Gastrocnemius medialis (tissue), 4 donors: Measurements from ENCODE around the gene LMX1A. TPM values are rescaled to one million over a fixed set of nuclear protein-coding genes. Genes with fewer than 3 reads are reported as not detected.

Source experiments
- ATAC-seq, 2 donors: fragments of 150-250 bp; one replicate each; pipeline ENCODE4 v1.9.1; 2016
- DNase-seq, 2 donors: peaks; one replicate each; pipeline ENCODE4 v3.0.0-alpha.2; 2019
- H3K27ac ChIP-seq, 4 donors: fragments of 200-600 bp; sonication (generic); 1 replicate in 1 of 4; 2 replicates in 3 of 4; pipeline ENCODE4 v1.5.1; 2016 to 2018; ENCODE audit warnings: mild to moderate bottlenecking in 2 of 4, moderate library complexity in 1 of 4
- H3K27me3 ChIP-seq, 3 donors: fragments of 200-600 bp; sonication (generic) in 2 of 3; 1 replicate in 1 of 3; 2 replicates in 2 of 3; pipeline versions ENCODE4 v1.5.1 to v1.6.0; 2016 to 2019; ENCODE audit warnings: mild to moderate bottlenecking in 1 of 3, moderate library complexity in 1 of 3
- H3K36me3 ChIP-seq, 2 donors: fragments of 200-600 bp; sonication (generic) in 1 of 2; one replicate each; pipeline ENCODE4 v1.5.1; 2017 to 2018
- H3K4me1 ChIP-seq, 2 donors: fragments of 200-600 bp; sonication (generic) in 1 of 2; one replicate each; pipeline ENCODE4 v1.5.1; 2016 to 2017; ENCODE audit warnings: mild to moderate bottlenecking in 2 of 2
- H3K4me3 ChIP-seq, 4 donors: fragments of 200-600 bp; sonication (generic) in 3 of 4; 1 replicate in 1 of 4; 2 replicates in 3 of 4; pipeline ENCODE4 v1.5.1; 2016 to 2019; ENCODE audit warnings: mild to moderate bottlenecking in 2 of 4
- H3K9me3 ChIP-seq, 3 donors: fragments of 200-600 bp; sonication (generic) in 2 of 3; 1 replicate in 1 of 3; 2 replicates in 2 of 3; pipeline ENCODE4 v1.5.1; 2016 to 2019
- POLR2A ChIP-seq, 2 donors: fragments of 450-650 bp; IDR thresholded peaks; one replicate each; pipeline ENCODE4 v1.6.1; 2017; ENCODE audit warnings: antibody characterized with exemption in 2 of 2, mild to moderate bottlenecking in 2 of 2, moderate library complexity in 2 of 2
- in situ Hi-C, 4 donors: fragments of 200-750 bp; cut with MboI; loops; one replicate each; pipeline versions ENCODE4 v1.15.0 to v1.8.0; 2017; ENCODE audit warnings: low sequenced_read_pairs in 4 of 4
- intact Hi-C: fragments of 100-400 bp; cut with DNase I; formaldehyde crosslinking; loops from one replicate; pipeline ENCODE4 v1.15.1; 2023; ENCODE audit warnings: low total_unique reads
- total RNA-seq, 4 donors: library from RNA; depleted of rRNA; stranded (reverse); fragments of >200 nt; gene quantifications; one replicate each; pipeline versions ENCODE4 v1.1.0 to v1.2.3, GENCODE V29; 2016
- TF ChIP-seq, protein P1 (sequence below), 5 experiments: fragments of 450-650 bp in 3 of 5; fragments of 200-600 bp in 2 of 5; sonication (generic) in 2 of 5; IDR thresholded peaks in 4 of 5; conservative IDR thresholded peaks in 1 of 5; 1 replicate in 4 of 5; 2 replicates in 1 of 5; pipeline ENCODE4 v1.5.1; 2016 to 2019; ENCODE audit warnings: antibody characterized with exemption in 5 of 5, mild to moderate bottlenecking in 3 of 5, moderate library complexity in 3 of 5

Gene LMX1A
- total RNA-seq, 4 donors from 2014 or later = 0.20 TPM; not detected in 3

- Histone ChIP-seq H3K27ac (no peak overlapping the region), H3K4me1 (peaks cover 6 to 9% of the 10 kb centered on the region in 2 donors), H3K9me3 (no peaks in the 10 kb centered on the region), H3K27me3 (no peaks in the 10 kb centered on the region), H3K36me3 (no peaks in the 10 kb centered on the region), H3K4me3 (no peak overlapping the region)
- TF ChIP-seq POLR2A (IDR thresholded peaks at IDR 0.05) = no peak
- TF ChIP-seq, protein P1, sequence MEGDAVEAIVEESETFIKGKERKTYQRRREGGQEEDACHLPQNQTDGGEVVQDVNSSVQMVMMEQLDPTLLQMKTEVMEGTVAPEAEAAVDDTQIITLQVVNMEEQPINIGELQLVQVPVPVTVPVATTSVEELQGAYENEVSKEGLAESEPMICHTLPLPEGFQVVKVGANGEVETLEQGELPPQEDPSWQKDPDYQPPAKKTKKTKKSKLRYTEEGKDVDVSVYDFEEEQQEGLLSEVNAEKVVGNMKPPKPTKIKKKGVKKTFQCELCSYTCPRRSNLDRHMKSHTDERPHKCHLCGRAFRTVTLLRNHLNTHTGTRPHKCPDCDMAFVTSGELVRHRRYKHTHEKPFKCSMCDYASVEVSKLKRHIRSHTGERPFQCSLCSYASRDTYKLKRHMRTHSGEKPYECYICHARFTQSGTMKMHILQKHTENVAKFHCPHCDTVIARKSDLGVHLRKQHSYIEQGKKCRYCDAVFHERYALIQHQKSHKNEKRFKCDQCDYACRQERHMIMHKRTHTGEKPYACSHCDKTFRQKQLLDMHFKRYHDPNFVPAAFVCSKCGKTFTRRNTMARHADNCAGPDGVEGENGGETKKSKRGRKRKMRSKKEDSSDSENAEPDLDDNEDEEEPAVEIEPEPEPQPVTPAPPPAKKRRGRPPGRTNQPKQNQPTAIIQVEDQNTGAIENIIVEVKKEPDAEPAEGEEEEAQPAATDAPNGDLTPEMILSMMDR (IDR thresholded peaks at IDR 0.05 in 4 of 5, conservative IDR thresholded peaks at IDR 0.05 in 1 of 5) = no peak
- DNase-seq (no peak), ATAC-seq (no peak)
- in situ Hi-C loops = loop anchor here in 3 of 4 donors (5.0 to 25.0 kb wide), 3 partner anchors 196 to 519 kb away; partner anchors contain the start of gene TMCO1 (in 1 of the 3)
- intact Hi-C loops = loop anchor here (5.0 kb wide), 1 partner anchor 521 kb away; no protein-coding TSS in a partner anchor
Measured at GRCh38 chr1:165395901-165396300, 39.4 kb upstream of the LMX1A start.

- no peak for TF ChIP-seq POLR2A (IDR thresholded peaks at IDR 0.05)
- TF ChIP-seq, protein P1 (IDR thresholded peaks at IDR 0.05 in 4 of 5, conservative IDR thresholded peaks at IDR 0.05 in 1 of 5) = no peak
- Histone ChIP-seq H3K36me3 (no peaks in the 10 kb centered on the region), H3K4me1 (peaks cover 6 to 9% of the 10 kb centered on the region in 2 donors), H3K9me3 (no peaks in the 10 kb centered on the region), H3K27me3 (no peaks in the 10 kb centered on the region), H3K27ac (no peak overlapping the region), H3K4me3 (no peak overlapping the region)
- DNase-seq = no peak
- in situ Hi-C loops (loop anchor here in 3 of 4 donors (5.0 to 25.0 kb wide), 3 partner anchors 197 to 519 kb away; partner anchors contain the start of gene TMCO1 (in 1 of the 3)), intact Hi-C loops (loop anchor here (5.0 kb wide), 1 partner anchor 522 kb away; no protein-coding TSS in a partner anchor)
- no peak for ATAC-seq
Measured at GRCh38 chr1:165395478-165395877, 39.0 kb upstream of the LMX1A start.

DNA sequence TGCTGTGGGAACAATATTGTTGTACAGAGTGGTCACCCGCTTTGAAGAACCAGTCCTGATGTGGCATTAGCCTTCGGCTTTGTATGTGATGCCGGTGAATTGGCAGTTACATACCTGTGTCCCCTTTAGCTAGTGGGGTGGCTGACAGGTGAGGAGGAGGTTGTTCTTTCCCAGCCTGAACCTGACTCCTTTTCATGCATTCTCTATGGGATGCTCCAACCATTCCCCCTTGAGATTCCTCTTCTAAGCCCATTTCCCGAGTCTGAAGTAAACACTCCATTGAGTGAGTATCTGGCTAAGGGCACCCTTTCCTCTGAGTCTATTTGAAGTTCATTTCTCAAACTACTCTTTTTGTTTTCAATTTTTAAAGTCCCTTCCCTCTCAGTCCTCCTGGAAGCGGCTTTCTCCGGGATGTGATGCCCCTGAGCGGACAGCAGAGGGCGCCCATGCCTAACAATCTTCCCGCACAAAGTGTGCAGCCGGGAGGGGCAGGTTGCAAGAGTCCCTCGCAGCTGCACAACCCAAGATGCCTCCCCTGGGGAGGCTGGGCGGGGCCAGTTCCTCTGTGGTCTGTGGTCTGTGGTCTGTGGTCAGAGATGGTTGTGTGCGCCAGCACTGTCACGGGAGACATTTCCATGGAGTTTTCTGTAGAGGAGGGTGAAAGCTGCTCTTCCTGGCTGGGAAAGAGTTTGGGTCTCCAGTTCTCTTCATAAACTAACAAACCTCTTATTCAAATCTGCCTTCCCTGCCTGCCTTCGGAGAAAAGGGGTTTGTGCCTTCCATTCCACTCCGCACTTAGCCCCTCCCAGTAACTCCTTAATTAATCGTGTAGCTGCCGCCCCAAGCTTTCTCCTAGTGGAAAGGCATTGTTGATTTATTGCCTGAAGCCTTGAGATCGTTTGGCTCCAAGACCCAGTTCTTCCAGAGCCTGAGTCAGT, 36.4 kb upstream of the LMX1A start:
- Histone ChIP-seq H3K27ac (no peak overlapping the region), H3K4me1 (peaks cover 6 to 9% of the 10 kb centered on the region in 2 donors), H3K36me3 (no peaks in the 10 kb centered on the region), H3K27me3 (no peaks in the 10 kb centered on the region), H3K9me3 (no peaks in the 10 kb centered on the region), H3K4me3 (peak overlapping the region in 2 of 4 donors; percentile 8 to 17)
- in situ Hi-C loops = loop anchor here in 3 of 4 donors (5.0 to 25.0 kb wide), 3 partner anchors 204 to 522 kb away; partner anchors contain the start of gene TMCO1 (in 1 of the 3)
- ATAC-seq (peak; percentile 79 to 86), DNase-seq (peak; percentile 68 to 77)
- intact Hi-C loops = loop anchor here (1.0 kb wide), 1 partner anchor 200 kb away; no protein-coding TSS in a partner anchor
- TF ChIP-seq, protein P1 (IDR thresholded peaks at IDR 0.05 in 4 of 5, conservative IDR thresholded peaks at IDR 0.05 in 1 of 5) = peak; percentile 87 to 97 (median 91)
- TF ChIP-seq POLR2A (IDR thresholded peaks at IDR 0.05) = no peak

GRCh38 chr1:165389609-165390008, 33.1 kb upstream of the LMX1A start:
- in situ Hi-C loops (loop anchor here (5.0 to 25.0 kb wide), 3 partner anchors 208 to 525 kb away; partner anchors contain the start of gene TMCO1 (in 1 of the 4)), intact Hi-C loops (loop anchor here (10.0 kb wide), 1 partner anchor 435 kb away; the partner anchor contains the start of gene UCK2)
- Histone ChIP-seq H3K27ac (no peak overlapping the region), H3K4me1 (peaks cover 6 to 9% of the 10 kb centered on the region in 2 donors), H3K27me3 (no peaks in the 10 kb centered on the region), H3K36me3 (no peaks in the 10 kb centered on the region), H3K9me3 (no peaks in the 10 kb centered on the region), H3K4me3 (no peak overlapping the region)
- ATAC-seq (no peak), DNase-seq (no peak)
- TF ChIP-seq, protein P1 (IDR thresholded peaks at IDR 0.05 in 4 of 5, conservative IDR thresholded peaks at IDR 0.05 in 1 of 5) = no peak
- no peak for TF ChIP-seq POLR2A (IDR thresholded peaks at IDR 0.05)
